GM23338 (cell line): ENCODE measurements around the gene JAM3. TPM values are rescaled to one million over a fixed set of nuclear protein-coding genes. Genes with fewer than 3 reads are reported as not detected.
A peak's percentile ranks its signal among the peaks of the same experiment; 100 is the strongest.

Experiments used
- ATAC-seq: fragments of 200-7000 bp; cut with Tn5 transposase; 3 replicates; pipeline ENCODE4 v1.9.1; 2020
- DNase-seq: peaks from one replicate; pipeline ENCODE4 v3.0.0-alpha.2; 2015; ENCODE audit warnings: low spot score
- H2AFZ ChIP-seq: fragments of 200-600 bp; sonication (generic); 2 replicates; pipeline ENCODE4 v1.8.0; 2016; ENCODE audit warnings: antibody characterized with exemption, mild to moderate bottlenecking, moderate library complexity
- H3F3A ChIP-seq: fragments of 200-600 bp; sonication (generic); replicated peaks from 2 replicates; pipeline ENCODE4 v1.8.0; 2017; ENCODE audit warnings: antibody characterized with exemption, mixed run types, low read depth
- H3K27ac ChIP-seq: fragments of 200-600 bp; sonication (generic); 2 replicates; pipeline ENCODE4 v1.6.1; 2016; ENCODE audit warnings: low read depth
- H3K27me3 ChIP-seq: fragments of 200-600 bp; sonication (generic); 2 replicates; pipeline ENCODE4 v1.8.0; 2016; ENCODE audit warnings: mild to moderate bottlenecking, mixed run types, moderate library complexity; ENCODE audit not compliant: insufficient read depth
- H3K36me3 ChIP-seq: fragments of 200-600 bp; sonication (generic); 2 replicates; pipeline ENCODE4 v1.8.0; 2016; ENCODE audit warnings: mild to moderate bottlenecking; ENCODE audit not compliant: insufficient read depth
- H3K4me1 ChIP-seq: fragments of 200-600 bp; sonication (generic); 2 replicates; pipeline ENCODE4 v1.8.0; 2016; ENCODE audit warnings: mild to moderate bottlenecking, moderate library complexity; ENCODE audit not compliant: insufficient read depth
- H3K4me2 ChIP-seq: fragments of 200-600 bp; sonication (generic); 2 replicates; pipeline ENCODE4 v1.7.1; 2017; ENCODE audit warnings: mixed run types
- H3K4me3 ChIP-seq: fragments of 200-600 bp; sonication (generic); 2 replicates; pipeline ENCODE4 v1.6.1; 2016; ENCODE audit warnings: mixed run types
- H3K79me2 ChIP-seq: fragments of 200-600 bp; sonication (generic); replicated peaks from 2 replicates; pipeline ENCODE4 v1.8.0; 2017; ENCODE audit warnings: mild to moderate bottlenecking; ENCODE audit not compliant: insufficient read depth
- H3K9me2 ChIP-seq: fragments of 200-600 bp; sonication (generic); 2 replicates; pipeline ENCODE4 v1.8.0; 2017; ENCODE audit not compliant: insufficient read depth
- H4K20me1 ChIP-seq: fragments of 200-600 bp; sonication (generic); replicated peaks from 2 replicates; pipeline ENCODE4 v1.8.0; 2017; ENCODE audit warnings: mild to moderate bottlenecking; ENCODE audit not compliant: insufficient read depth
- H3K27ac Mint-ChIP-seq: 2 replicates; pipeline ENCODE4 v1.8.0; 2020; ENCODE audit warnings: inconsistent platforms, mild to moderate bottlenecking, moderate library complexity, mixed read lengths
- H3K27me3 Mint-ChIP-seq: 3 replicates; pipeline ENCODE4 v1.8.0; 2022; ENCODE audit warnings: low read depth, mild to moderate bottlenecking, moderate library complexity, mixed read lengths, inconsistent platforms; ENCODE audit not compliant: insufficient read depth, poor library complexity
- H3K36me3 Mint-ChIP-seq: 3 replicates; pipeline ENCODE4 v1.8.0; 2021; ENCODE audit warnings: low read depth, mild to moderate bottlenecking, inconsistent platforms, moderate library complexity, mixed read lengths
- H3K4me1 Mint-ChIP-seq: 3 replicates; pipeline ENCODE4 v1.8.0; 2020; ENCODE audit warnings: mild to moderate bottlenecking, inconsistent platforms, mixed read lengths
- H3K4me3 Mint-ChIP-seq: 3 replicates; pipeline ENCODE4 v1.8.0; 2021; ENCODE audit warnings: moderate library complexity, mild to moderate bottlenecking, inconsistent platforms, mixed read lengths
- H3K9me3 Mint-ChIP-seq: 3 replicates; pipeline ENCODE4 v1.8.0; 2020; ENCODE audit warnings: moderate library complexity, mild to moderate bottlenecking, inconsistent platforms, mixed read lengths
- ZNF114 ChIP-seq: fragments of 250-450 bp; sonication (Bioruptor Pico); IDR thresholded peaks from 2 replicates; pipeline ENCODE4 v1.5.0; 2020; ENCODE audit warnings: mild to moderate bottlenecking, moderate library complexity
- polyA plus RNA-seq: library from polyadenylated mRNA; unstranded; fragments of >200 nt; fragmentation: Nextera tagmentation; extraction: Ambion mirVana; gene quantifications from 2 replicates; pipeline ENCODE4 v1.2.1, GENCODE V29; 2016
- total RNA-seq: library from RNA; depleted of rRNA; stranded (reverse); fragments of >200 nt; shearing (Covaris generic); gene quantifications from 2 replicates; pipeline ENCODE4 v1.2.3, GENCODE V29; 2014
- TF ChIP-seq, protein P1 (sequence below), 2 experiments: fragments of 200-600 bp in 1 of 2; sonication (generic) in 1 of 2; conservative IDR thresholded peaks; 2 replicates each; pipeline versions ENCODE4 v1.5.1 to v1.6.1; 2016 to 2017; ENCODE audit warnings: antibody characterized with exemption in 2 of 2, low read depth in 2 of 2, mild to moderate bottlenecking in 2 of 2, moderate library complexity in 1 of 2
- TF ChIP-seq, protein P2 (sequence below): fragments of 250-450 bp; sonication (Bioruptor Pico); IDR thresholded peaks from 2 replicates; pipeline ENCODE4 v1.5.0; 2020; ENCODE audit warnings: mild to moderate bottlenecking, moderate library complexity

Gene JAM3
- total and polyA plus RNA-seq, 2 experiments from 2014 or later, result 14.1 to 41.5 TPM

DNA sequence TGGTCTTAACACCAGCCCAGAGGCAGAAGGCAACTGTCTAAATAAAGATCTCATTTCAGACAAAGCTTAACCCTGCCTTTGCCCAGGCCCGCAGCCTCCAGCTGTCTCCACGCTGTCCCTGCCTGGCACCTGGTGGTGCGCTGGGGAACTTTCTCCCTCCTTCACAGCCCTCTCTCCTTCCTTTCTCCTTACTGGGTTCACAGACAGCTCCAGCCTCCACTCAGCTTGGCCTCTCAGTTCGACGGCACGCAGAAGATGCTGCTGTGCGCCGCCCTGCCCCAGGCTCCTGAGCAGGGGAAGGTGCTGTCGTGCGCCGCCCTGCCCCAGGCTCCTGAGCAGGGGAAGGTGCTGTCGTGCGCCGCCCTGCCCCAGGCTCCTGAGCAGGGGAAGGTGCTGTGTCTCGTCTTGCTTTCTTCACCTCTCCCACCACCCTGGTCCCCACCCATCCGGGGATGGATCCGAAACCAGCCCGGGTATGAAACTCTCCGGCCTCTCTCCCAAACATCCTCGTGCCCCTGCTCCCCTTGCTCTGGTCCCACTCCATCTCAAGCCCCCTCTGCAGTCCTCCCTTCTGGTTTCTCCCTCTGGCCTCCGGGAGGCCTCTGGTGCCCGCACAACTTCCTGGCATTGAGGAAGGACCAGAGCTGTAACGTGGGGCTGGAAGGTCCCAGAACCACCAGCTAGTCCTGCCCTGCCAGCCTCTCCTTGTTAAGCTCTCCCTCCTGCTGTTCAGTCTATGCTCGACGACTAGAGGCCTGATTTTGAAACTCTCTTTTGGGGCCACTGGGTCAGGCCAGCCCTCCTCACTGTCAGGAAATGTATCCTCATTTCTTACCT is 22.9 kb upstream of the JAM3 start:
- Histone ChIP-seq H3F3A (peaks cover 4% of the 10 kb centered on the region; the same call in 1 of the 2 replicates), H3K4me1 (peaks cover 5% of the 10 kb centered on the region; the same call in 1 of the 2 replicates), H2AFZ (peak overlapping the region; percentile 91), H3K9me2 (no peaks in the 10 kb centered on the region), H3K4me3 (no peak overlapping the region), H3K4me2 (no peak overlapping the region), H3K36me3 (no peaks in the 10 kb centered on the region), H3K27me3 (no peaks in the 10 kb centered on the region), H3K79me2 (no peaks in the 10 kb centered on the region), H4K20me1 (no peaks in the 10 kb centered on the region), H3K27ac (no peak overlapping the region)
- no peaks in the 10 kb centered on the region; the same call in 1 of the 3 replicates for H3K9me3 Mint-ChIP-seq
- H3K36me3 Mint-ChIP-seq, result no peaks in the 10 kb centered on the region
- H3K4me1 Mint-ChIP-seq, result peaks cover 29% of the 10 kb centered on the region
- DNase-seq (peak; percentile 68), ATAC-seq (peak; percentile 78)
- no peak overlapping the region for H3K4me3 Mint-ChIP-seq
- H3K27ac Mint-ChIP-seq, result no peak overlapping the region
- no peak for TF ChIP-seq ZNF114
- TF ChIP-seq, protein P1, sequence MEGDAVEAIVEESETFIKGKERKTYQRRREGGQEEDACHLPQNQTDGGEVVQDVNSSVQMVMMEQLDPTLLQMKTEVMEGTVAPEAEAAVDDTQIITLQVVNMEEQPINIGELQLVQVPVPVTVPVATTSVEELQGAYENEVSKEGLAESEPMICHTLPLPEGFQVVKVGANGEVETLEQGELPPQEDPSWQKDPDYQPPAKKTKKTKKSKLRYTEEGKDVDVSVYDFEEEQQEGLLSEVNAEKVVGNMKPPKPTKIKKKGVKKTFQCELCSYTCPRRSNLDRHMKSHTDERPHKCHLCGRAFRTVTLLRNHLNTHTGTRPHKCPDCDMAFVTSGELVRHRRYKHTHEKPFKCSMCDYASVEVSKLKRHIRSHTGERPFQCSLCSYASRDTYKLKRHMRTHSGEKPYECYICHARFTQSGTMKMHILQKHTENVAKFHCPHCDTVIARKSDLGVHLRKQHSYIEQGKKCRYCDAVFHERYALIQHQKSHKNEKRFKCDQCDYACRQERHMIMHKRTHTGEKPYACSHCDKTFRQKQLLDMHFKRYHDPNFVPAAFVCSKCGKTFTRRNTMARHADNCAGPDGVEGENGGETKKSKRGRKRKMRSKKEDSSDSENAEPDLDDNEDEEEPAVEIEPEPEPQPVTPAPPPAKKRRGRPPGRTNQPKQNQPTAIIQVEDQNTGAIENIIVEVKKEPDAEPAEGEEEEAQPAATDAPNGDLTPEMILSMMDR (conservative IDR thresholded peaks at IDR 0.05; ENCODE audit: low read depth in 2 of 2), result peak; percentile 45 to 77
- peaks cover 10% of the 10 kb centered on the region for H3K27me3 Mint-ChIP-seq

DNA sequence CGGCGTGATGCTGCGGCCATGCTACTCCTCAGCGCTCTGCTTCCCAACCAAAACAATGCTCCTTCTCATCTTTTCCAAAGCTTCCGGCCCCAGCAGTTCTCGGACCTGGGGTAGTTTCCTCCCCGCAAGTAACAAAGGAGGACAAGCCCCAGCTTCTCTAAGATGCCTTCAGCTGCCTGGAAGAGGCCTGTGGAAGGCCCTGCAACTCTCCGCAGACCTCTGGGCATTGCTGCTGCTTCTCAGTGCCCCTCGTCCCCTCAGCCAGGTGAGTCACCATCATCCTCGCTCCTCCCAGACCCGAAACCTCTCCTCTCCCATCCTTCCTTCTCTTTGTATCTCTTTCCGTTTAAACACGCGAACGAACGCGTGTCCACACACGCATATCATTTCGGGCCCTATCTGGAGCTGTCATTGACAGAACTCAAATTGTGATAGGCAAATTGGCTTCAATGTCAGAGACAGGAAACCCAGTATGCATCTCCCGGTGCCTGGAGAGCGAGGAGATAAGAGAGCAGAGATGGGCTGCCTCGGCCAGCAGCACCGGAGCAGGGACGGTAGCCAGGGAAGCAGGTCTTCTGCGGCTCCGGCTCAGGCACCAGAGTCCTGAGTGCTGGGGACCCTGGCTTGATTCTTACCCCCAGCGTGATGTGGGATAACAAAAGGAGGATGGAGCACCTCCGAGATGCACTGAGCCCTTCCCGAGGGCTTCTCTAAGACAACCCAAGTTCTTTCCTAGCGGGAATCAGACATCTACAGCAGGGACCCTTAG is 22.0 kb upstream of the JAM3 start:
- TF ChIP-seq, protein P1 (conservative IDR thresholded peaks at IDR 0.05; ENCODE audit: low read depth in 2 of 2), result no peak
- TF ChIP-seq, protein P2, sequence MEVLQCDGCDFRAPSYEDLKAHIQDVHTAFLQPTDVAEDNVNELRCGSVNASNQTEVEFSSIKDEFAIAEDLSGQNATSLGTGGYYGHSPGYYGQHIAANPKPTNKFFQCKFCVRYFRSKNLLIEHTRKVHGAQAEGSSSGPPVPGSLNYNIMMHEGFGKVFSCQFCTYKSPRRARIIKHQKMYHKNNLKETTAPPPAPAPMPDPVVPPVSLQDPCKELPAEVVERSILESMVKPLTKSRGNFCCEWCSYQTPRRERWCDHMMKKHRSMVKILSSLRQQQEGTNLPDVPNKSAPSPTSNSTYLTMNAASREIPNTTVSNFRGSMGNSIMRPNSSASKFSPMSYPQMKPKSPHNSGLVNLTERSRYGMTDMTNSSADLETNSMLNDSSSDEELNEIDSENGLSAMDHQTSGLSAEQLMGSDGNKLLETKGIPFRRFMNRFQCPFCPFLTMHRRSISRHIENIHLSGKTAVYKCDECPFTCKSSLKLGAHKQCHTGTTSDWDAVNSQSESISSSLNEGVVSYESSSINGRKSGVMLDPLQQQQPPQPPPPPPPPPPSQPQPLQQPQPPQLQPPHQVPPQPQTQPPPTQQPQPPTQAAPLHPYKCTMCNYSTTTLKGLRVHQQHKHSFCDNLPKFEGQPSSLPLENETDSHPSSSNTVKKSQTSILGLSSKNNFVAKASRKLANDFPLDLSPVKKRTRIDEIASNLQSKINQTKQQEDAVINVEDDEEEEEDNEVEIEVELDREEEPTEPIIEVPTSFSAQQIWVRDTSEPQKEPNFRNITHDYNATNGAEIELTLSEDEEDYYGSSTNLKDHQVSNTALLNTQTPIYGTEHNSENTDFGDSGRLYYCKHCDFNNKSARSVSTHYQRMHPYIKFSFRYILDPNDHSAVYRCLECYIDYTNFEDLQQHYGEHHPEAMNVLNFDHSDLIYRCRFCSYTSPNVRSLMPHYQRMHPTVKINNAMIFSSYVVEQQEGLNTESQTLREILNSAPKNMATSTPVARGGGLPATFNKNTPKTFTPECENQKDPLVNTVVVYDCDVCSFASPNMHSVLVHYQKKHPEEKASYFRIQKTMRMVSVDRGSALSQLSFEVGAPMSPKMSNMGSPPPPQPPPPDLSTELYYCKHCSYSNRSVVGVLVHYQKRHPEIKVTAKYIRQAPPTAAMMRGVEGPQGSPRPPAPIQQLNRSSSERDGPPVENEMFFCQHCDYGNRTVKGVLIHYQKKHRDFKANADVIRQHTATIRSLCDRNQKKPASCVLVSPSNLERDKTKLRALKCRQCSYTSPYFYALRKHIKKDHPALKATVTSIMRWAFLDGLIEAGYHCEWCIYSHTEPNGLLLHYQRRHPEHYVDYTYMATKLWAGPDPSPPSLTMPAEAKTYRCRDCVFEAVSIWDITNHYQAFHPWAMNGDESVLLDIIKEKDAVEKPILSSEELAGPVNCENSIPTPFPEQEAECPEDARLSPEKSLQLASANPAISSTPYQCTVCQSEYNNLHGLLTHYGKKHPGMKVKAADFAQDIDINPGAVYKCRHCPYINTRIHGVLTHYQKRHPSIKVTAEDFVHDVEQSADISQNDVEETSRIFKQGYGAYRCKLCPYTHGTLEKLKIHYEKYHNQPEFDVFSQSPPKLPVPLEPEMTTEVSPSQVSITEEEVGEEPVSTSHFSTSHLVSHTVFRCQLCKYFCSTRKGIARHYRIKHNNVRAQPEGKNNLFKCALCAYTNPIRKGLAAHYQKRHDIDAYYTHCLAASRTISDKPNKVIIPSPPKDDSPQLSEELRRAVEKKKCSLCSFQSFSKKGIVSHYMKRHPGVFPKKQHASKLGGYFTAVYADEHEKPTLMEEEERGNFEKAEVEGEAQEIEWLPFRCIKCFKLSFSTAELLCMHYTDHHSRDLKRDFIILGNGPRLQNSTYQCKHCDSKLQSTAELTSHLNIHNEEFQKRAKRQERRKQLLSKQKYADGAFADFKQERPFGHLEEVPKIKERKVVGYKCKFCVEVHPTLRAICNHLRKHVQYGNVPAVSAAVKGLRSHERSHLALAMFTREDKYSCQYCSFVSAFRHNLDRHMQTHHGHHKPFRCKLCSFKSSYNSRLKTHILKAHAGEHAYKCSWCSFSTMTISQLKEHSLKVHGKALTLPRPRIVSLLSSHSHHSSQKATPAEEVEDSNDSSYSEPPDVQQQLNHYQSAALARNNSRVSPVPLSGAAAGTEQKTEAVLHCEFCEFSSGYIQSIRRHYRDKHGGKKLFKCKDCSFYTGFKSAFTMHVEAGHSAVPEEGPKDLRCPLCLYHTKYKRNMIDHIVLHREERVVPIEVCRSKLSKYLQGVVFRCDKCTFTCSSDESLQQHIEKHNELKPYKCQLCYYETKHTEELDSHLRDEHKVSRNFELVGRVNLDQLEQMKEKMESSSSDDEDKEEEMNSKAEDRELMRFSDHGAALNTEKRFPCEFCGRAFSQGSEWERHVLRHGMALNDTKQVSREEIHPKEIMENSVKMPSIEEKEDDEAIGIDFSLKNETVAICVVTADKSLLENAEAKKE (CRISPR knock-in tag), result no peak
- no peak for TF ChIP-seq ZNF114
- no peak overlapping the region for H3K4me3 ChIP-seq

More for the DNA sequence above, 22.0 kb upstream of the JAM3 start:
- H3K9me2 ChIP-seq, result no peaks in the 10 kb centered on the region
- H3K4me3 Mint-ChIP-seq, result no peak overlapping the region
- H3K27ac ChIP-seq, result no peak overlapping the region
- H3K4me2 ChIP-seq, result no peak overlapping the region
- no peaks in the 10 kb centered on the region for H3K27me3 ChIP-seq
- peak overlapping the region; percentile 91 for H2AFZ ChIP-seq
- DNase-seq (no peak), ATAC-seq (no peak)
- peaks cover 5% of the 10 kb centered on the region; the same call in 1 of the 2 replicates for H3K4me1 ChIP-seq
- H3K9me3 Mint-ChIP-seq, result no peaks in the 10 kb centered on the region; the same call in 1 of the 3 replicates
- H3F3A ChIP-seq, result peaks cover 7% of the 10 kb centered on the region; the same call in 1 of the 2 replicates
- no peak overlapping the region for H3K27ac Mint-ChIP-seq
- H3K4me1 Mint-ChIP-seq, result peaks cover 29% of the 10 kb centered on the region
- no peaks in the 10 kb centered on the region for H3K79me2 ChIP-seq
- H3K27me3 Mint-ChIP-seq, result peaks cover 8% of the 10 kb centered on the region
- no peaks in the 10 kb centered on the region for H4K20me1 ChIP-seq
- H3K36me3 Mint-ChIP-seq, result no peaks in the 10 kb centered on the region
- no peaks in the 10 kb centered on the region for H3K36me3 ChIP-seq
